IPS-15b (cell line): ENCODE results near the gene LENEP.

Experiments
- H3K27me3 ChIP-seq: one replicate; pipeline ENCODE4 v1.6.1; 2013; ENCODE audit warnings: low read length; ENCODE audit not compliant: control insufficient read depth, insufficient read depth
- H3K36me3 ChIP-seq: one replicate; pipeline ENCODE4 v1.6.1; 2013; ENCODE audit warnings: low read length; ENCODE audit not compliant: control insufficient read depth, insufficient read depth
- H3K4me1 ChIP-seq: one replicate; pipeline ENCODE4 v1.6.1; 2013; ENCODE audit warnings: mild to moderate bottlenecking, low read length; ENCODE audit not compliant: control insufficient read depth, insufficient read depth
- H3K4me3 ChIP-seq: one replicate; pipeline ENCODE4 v1.5.1; 2013; ENCODE audit warnings: low read depth, low read length
- H3K9ac ChIP-seq: one replicate; pipeline ENCODE4 v1.6.1; 2013; ENCODE audit warnings: low read depth, mild to moderate bottlenecking, low read length
- H3K9me3 ChIP-seq: one replicate; pipeline ENCODE4 v1.6.1; 2013; ENCODE audit warnings: mild to moderate bottlenecking, low read length; ENCODE audit not compliant: control insufficient read depth, insufficient read depth

LENEP gene

DNA sequence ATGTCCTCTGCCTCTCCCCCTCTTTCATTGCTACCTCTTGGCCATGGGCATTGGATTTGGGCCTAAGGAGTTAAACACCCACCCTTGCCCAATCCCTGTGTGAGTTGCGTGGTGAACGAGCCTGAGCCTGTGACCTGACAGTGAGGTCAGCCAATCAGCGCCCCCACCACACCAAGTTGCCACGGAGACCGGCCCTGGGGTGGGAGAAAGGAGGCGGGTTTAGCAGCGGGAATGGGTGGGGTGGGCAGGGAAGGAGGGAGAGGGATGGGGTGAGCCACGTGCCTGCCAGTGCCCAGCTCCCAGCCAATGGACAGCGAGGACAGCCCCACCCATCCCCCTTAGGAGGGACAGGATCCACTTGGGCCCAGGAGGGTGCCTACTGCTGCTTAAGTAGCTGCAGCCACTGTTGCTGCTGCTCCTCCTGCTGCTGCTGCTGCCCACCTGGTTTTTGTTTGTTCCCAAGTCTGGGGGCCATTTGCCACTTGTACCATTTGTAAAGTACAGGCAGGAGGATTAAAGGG is 18.7 kb downstream of the LENEP start:
- Histone ChIP-seq H3K4me1 (peaks cover 25% of the 10 kb centered on the region), H3K36me3 (peaks cover 17% of the 10 kb centered on the region), H3K9ac (no peak overlapping the region), H3K9me3 (no peaks in the 10 kb centered on the region), H3K4me3 (peak overlapping the region; percentile 30), H3K27me3 (no peaks in the 10 kb centered on the region)

DNA sequence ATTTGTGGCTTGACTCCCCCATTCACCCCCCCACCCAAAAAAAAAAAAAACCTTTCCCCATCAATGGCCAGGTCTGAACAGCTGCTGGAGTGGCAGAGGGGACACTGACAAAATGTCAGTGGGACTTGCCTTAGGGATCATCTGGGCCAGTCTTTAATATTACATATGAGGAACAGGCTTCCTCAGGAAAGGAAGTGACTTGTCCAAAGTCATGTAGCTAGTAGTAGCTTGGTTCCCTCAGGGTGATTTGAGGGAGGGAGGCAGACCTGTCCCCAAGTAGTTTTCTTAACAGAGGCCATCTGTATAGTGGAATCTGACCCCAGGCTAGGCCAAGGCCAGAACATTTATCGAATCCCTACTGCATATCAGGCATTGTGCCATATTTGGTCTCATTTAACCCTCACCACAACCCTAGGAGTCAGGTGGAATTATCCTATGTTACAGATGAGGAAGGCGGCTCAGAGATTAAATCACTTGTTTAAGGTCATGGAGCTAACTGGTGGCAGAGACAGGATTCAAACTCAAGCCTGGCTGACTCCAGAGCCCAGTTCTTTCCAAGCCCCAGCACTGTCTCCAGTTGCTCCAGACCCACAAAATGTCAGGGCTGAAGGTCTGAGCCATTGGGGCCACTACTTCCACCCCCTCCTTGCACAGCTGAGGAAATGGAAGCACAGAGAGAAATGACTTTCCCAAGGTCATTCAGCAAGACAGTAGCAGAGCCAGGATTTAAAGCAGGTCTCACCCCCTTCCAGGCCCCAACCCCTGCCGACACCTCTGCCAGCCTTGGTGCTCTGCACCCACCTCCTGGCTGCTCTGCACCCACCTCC is 19.6 kb downstream of the LENEP start:
- H3K27me3 ChIP-seq: no peaks in the 10 kb centered on the region
- peaks cover 25% of the 10 kb centered on the region for H3K4me1 ChIP-seq
- H3K4me3 ChIP-seq: peak overlapping the region; percentile 30
- H3K9ac ChIP-seq: no peak overlapping the region
- no peaks in the 10 kb centered on the region for H3K9me3 ChIP-seq
- H3K36me3 ChIP-seq: peaks cover 17% of the 10 kb centered on the region

DNA sequence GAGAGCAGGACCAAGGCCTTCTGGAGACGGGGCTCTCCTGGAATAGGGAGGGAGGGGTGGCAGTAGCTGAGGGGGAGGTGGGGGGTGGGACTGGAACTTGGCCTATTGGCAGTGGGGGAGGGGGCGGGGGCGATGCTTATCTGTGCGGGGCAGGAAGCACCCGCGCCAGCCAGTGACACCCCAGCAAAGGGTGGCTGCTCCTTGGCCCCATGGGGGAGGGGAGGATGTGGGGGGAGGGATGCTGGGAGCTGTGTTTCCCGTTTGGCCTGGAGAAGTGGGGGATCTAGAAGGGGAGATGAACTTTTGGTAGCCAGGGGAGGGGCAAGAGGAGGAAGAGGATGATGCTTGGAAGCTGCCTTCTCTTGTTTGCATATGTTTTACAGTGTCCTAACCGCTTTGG is 20.2 kb downstream of the LENEP start:
- Histone ChIP-seq H3K4me1 (peaks cover 25% of the 10 kb centered on the region), H3K4me3 (no peak overlapping the region), H3K36me3 (peaks cover 17% of the 10 kb centered on the region), H3K9ac (no peak overlapping the region), H3K27me3 (no peaks in the 10 kb centered on the region), H3K9me3 (no peaks in the 10 kb centered on the region)

DNA sequence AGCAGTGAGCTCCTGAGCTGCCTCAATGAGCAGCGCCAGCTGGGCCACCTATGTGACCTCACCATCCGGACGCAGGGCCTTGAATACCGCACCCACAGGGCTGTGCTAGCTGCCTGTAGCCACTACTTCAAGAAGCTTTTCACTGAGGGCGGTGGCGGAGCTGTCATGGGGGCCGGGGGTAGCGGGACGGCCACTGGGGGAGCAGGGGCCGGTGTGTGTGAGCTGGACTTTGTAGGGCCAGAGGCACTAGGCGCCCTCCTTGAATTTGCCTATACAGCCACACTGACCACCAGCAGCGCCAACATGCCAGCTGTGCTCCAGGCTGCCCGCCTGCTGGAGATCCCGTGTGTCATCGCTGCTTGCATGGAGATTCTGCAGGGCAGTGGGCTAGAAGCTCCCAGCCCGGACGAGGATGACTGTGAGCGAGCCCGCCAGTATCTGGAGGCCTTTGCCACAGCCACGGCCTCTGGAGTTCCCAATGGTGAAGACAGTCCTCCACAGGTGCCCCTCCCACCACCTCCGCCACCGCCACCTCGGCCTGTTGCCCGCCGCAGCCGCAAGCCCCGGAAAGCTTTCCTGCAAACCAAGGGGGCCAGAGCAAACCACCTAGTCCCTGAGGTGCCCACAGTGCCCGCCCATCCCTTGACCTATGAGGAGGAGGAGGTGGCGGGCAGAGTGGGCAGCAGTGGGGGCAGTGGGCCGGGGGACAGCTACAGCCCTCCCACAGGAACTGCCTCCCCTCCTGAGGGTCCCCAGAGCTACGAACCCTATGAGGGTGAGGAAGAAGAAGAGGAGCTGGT is 21.5 kb downstream of the LENEP start:
- Histone ChIP-seq H3K4me1 (peaks cover 20% of the 10 kb centered on the region), H3K9me3 (no peaks in the 10 kb centered on the region), H3K36me3 (peaks cover 17% of the 10 kb centered on the region), H3K4me3 (no peak overlapping the region), H3K27me3 (no peaks in the 10 kb centered on the region), H3K9ac (no peak overlapping the region)

DNA sequence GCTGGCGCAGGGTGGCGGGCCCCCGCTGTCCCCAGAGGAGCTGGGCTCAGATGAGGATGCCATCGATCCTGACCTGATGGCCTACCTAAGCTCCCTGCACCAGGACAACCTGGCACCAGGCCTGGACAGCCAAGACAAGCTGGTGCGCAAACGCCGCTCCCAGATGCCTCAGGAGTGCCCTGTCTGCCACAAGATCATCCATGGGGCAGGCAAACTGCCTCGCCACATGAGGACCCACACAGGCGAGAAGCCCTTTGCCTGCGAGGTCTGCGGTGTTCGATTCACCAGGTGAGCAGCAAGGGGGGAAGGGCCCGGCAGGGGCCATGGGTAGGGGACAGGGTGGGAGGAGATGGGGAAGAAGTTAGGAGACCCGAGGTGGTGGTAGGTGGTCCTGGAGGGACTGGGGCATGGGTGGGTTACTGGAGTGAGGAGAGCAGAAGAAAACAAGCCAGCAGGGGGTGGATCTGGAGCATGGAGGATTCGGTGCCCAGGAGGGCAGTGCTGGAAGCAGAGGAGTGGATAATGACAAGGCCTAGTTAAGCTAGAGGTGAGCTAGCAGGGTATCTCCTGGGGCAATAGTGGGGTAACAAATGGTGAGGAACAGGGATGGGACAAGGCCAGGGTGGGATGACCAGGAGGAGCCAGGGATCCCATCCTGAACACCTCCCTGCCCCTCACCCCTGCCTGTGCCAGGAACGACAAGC is 22.3 kb downstream of the LENEP start:
- no peaks in the 10 kb centered on the region for H3K9me3 ChIP-seq
- H3K4me1 ChIP-seq: peaks cover 19% of the 10 kb centered on the region
- no peaks in the 10 kb centered on the region for H3K27me3 ChIP-seq
- H3K9ac ChIP-seq: no peak overlapping the region
- no peak overlapping the region for H3K4me3 ChIP-seq
- H3K36me3 ChIP-seq: peaks cover 17% of the 10 kb centered on the region

DNA sequence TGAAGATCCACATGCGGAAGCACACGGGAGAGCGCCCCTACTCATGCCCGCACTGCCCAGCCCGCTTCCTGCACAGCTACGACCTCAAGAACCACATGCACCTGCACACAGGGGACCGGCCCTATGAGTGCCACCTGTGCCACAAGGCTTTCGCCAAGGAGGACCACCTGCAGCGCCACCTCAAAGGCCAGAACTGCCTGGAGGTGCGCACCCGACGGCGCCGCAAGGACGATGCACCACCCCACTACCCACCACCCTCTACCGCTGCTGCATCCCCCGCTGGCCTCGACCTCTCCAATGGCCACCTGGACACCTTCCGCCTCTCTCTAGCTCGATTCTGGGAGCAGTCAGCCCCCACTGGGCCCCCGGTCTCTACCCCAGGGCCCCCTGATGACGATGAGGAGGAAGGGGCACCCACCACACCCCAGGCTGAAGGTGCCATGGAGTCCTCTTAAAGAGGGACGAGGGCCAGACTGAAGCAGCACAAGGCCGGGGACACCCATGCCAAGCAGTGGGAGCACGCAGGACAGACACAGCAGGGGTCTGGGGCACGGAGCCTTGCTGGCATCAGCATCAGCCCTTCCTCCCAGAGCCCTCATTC is 22.9 kb downstream of the LENEP start:
- Histone ChIP-seq H3K27me3 (no peaks in the 10 kb centered on the region), H3K9ac (no peak overlapping the region), H3K36me3 (peaks cover 17% of the 10 kb centered on the region), H3K4me3 (no peak overlapping the region), H3K9me3 (no peaks in the 10 kb centered on the region), H3K4me1 (peaks cover 19% of the 10 kb centered on the region)

DNA sequence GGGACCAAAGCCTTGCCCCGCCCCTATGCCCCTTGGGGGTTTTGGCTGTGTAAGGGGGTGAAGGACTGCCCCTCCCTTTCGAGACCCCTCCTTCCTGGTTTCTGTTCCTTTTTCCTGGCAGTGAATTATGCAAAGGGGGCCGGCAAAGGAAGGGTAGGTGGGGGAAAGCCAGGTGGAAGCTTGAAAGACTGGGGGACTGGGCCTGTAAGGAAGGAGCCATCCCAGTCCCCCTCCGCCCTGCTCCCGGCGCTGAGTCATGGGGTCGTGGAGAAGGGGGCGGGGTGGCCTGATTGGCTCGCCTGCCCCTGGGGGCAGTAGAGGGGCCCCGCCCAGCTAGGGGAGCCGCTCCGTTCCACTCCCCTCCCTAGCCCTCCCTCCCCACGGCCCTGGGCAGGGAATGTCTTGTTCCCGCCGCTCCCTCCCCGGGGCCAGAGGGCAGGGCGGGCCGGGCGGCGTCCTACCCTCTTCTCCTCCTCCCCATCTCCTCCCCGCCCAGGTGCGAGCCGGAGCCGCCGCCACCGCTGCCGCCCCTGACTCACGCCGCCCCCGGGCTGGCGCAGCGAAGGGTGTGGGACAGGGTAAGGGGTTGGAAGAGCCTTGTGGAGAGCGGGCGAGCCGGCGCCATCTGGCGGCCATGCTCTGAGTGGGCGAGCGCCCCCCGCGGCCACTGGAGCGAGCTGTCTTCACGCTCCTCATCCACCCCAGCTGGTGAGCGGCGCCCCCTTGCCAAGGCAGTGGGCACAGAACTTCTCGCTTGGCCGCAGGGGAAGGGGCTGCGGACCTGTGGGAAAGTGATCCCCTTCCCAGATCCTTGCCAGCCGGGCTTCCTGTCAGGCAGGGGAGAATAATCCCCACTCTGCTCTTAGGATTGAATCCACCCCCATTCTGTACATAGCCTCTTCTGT is 23.9 kb downstream of the LENEP start:
- Histone ChIP-seq H3K4me3 (peak overlapping the region; percentile 52), H3K4me1 (peaks cover 15% of the 10 kb centered on the region)

DNA sequence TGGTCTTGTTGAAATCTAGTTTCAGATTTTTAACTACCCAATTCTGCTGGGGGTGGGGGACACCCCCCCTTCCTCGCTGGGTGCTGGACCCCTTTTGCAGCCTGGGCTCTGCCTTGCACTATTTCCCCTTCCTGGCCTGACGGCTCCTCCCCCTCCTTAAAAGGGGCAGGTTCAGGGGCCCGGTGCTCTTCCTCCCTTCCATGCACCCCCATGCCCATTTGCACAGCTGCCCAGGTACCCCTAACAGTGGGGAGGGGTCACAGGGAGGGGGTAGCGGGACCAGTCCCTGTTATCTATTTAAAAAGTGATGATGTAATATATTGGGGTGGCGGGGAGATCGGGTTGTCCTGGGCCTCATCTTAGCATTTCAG is 24.5 kb downstream of the LENEP start:
- Histone ChIP-seq H3K27me3 (no peaks in the 10 kb centered on the region), H3K4me3 (peak overlapping the region; percentile 52), H3K9me3 (no peaks in the 10 kb centered on the region), H3K9ac (no peak overlapping the region), H3K4me1 (peaks cover 9% of the 10 kb centered on the region), H3K36me3 (peaks cover 17% of the 10 kb centered on the region)

More for the DNA sequence above, 23.9 kb downstream of the LENEP start:
- H3K9me3 ChIP-seq: no peaks in the 10 kb centered on the region
- peak overlapping the region; percentile 54 for H3K9ac ChIP-seq
- no peaks in the 10 kb centered on the region for H3K27me3 ChIP-seq
- H3K36me3 ChIP-seq: peaks cover 17% of the 10 kb centered on the region

DNA sequence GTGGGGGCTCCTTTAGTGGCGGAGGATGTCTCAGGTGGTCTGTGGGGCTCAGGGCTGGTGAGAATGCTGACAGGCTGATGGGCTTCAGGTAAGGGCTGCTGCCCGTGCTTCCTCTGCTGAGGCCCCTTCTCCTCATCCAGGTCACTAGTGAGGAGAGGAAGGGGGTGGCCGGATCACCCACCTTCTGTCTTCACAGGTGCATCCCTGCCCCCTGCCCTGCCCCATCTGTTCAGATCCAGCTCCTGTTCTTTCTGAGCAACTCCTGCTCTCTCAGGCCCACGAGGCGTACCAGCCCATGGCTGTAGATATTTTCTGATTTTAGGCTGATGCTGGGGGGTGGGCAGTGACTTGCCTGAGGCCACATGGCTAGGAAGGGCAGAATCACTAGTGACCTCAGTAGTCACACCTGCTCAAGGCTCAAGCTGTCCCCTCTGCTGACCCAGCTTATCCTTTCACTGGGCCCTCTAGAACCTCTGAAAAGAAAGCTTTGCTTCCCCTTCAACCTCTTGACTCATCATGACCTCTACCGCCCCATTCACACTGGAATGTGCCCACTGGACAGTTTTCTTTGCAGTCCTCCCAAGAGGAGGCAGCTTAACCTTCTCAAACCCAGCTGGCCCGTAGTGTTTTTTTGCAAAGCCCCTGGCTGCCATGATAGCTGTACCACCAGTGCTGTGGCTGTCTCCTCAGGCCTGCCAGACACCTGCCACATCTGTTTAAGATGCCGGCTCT is 25.4 kb downstream of the LENEP start:
- no peaks in the 10 kb centered on the region for H3K9me3 ChIP-seq
- no peak overlapping the region for H3K4me3 ChIP-seq
- no peak overlapping the region for H3K9ac ChIP-seq
- peaks cover 17% of the 10 kb centered on the region for H3K36me3 ChIP-seq
- peaks cover 4% of the 10 kb centered on the region for H3K4me1 ChIP-seq
- H3K27me3 ChIP-seq: no peaks in the 10 kb centered on the region
